Measurements from ENCODE around the gene A3GALT2.

DNA sequence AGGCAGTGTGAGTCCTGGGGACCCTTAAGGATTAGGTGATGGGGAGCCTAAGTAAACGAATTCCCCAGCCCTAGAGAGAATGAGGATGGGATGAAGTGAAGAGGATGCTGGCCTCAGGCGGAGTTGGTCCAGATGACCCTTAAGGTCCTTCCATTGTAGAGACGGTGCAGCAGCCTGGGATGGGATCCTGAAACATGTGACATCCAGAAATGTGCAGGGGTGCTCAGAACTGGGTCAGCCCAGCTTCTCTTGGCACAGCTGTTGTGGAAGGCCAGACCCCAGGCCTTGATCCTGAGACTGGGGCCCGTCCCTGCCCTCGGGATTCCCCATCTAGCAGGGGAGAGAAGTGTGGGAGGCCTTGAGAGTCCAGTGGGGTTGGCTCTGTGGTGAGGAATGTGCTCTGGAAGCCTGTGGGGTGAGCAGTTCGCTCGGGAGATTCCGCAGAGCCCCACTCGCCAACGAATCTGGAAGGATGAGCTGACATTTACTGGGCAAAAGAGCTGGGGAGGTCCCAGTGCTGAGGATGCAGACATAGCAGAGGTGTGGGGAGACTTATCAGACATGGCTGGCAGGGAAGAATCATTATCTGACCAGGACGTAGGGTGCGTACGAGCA is 28.1 kb downstream of the A3GALT2 start:
- TF ChIP-seq, protein P1, sequence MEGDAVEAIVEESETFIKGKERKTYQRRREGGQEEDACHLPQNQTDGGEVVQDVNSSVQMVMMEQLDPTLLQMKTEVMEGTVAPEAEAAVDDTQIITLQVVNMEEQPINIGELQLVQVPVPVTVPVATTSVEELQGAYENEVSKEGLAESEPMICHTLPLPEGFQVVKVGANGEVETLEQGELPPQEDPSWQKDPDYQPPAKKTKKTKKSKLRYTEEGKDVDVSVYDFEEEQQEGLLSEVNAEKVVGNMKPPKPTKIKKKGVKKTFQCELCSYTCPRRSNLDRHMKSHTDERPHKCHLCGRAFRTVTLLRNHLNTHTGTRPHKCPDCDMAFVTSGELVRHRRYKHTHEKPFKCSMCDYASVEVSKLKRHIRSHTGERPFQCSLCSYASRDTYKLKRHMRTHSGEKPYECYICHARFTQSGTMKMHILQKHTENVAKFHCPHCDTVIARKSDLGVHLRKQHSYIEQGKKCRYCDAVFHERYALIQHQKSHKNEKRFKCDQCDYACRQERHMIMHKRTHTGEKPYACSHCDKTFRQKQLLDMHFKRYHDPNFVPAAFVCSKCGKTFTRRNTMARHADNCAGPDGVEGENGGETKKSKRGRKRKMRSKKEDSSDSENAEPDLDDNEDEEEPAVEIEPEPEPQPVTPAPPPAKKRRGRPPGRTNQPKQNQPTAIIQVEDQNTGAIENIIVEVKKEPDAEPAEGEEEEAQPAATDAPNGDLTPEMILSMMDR (conservative IDR thresholded peaks at IDR 0.05) = no peak
- no peak for TF ChIP-seq ZFX (IDR thresholded peaks at IDR 0.05)
